Activated T-helper 1 cell treated with anti-CD3 and anti-CD28 coated beads, Interleukin-12 subunit alpha, Interleukin-12 subunit beta, Interleukin-2, Interleukin-4 antibody, amounts not matched to agents 30 ng/mL and 10 ng/mL and 1 ng/mL, durations not matched to agents 14 hours and 24 hours and 36 hours (primary cell): Measurements from ENCODE around the gene SLC12A9. TPM values are rescaled to one million over a fixed set of nuclear protein-coding genes. Genes with fewer than 3 reads are reported as not detected.
A peak's percentile ranks its signal among the peaks of the same experiment; 100 is the strongest.
"Not testable (repeated sequence)": the region's sequence is repeated elsewhere in the genome, so short reads cannot be mapped to it uniquely, and the experiment has no call there.

Source experiments
- DNase-seq: peaks from one replicate; pipeline ENCODE4 v3.0.0; 2021; ENCODE audit warnings: low spot score
- H3K27ac Mint-ChIP-seq: one replicate; pipeline ENCODE4 v1.8.0; 2021; ENCODE audit warnings: mild to moderate bottlenecking, mixed read lengths
- H3K27me3 Mint-ChIP-seq: one replicate; pipeline ENCODE4 v1.8.0; 2022; ENCODE audit warnings: mild to moderate bottlenecking, moderate library complexity, mixed read lengths; ENCODE audit not compliant: insufficient read depth
- H3K36me3 Mint-ChIP-seq: one replicate; pipeline ENCODE4 v1.8.0; 2021; ENCODE audit warnings: low read depth, mixed read lengths
- H3K4me1 Mint-ChIP-seq: one replicate; pipeline ENCODE4 v1.8.0; 2021; ENCODE audit warnings: low read depth, mixed read lengths
- H3K4me3 Mint-ChIP-seq: one replicate; pipeline ENCODE4 v1.8.0; 2021; ENCODE audit warnings: mild to moderate bottlenecking, moderate library complexity, mixed read lengths
- H3K9me3 Mint-ChIP-seq: one replicate; pipeline ENCODE4 v1.8.0; 2021; ENCODE audit warnings: mixed read lengths
- intact Hi-C: fragments of 100-400 bp; cut with micrococcal nuclease; formaldehyde crosslinking; loops from one replicate; pipeline ENCODE4 v1.15.1; 2024
- total RNA-seq: library from RNA; stranded (reverse); gene quantifications from 2 replicates; pipeline ENCODE4 v1.2.3, GENCODE V29; 2022

The SLC12A9 gene, protein sequence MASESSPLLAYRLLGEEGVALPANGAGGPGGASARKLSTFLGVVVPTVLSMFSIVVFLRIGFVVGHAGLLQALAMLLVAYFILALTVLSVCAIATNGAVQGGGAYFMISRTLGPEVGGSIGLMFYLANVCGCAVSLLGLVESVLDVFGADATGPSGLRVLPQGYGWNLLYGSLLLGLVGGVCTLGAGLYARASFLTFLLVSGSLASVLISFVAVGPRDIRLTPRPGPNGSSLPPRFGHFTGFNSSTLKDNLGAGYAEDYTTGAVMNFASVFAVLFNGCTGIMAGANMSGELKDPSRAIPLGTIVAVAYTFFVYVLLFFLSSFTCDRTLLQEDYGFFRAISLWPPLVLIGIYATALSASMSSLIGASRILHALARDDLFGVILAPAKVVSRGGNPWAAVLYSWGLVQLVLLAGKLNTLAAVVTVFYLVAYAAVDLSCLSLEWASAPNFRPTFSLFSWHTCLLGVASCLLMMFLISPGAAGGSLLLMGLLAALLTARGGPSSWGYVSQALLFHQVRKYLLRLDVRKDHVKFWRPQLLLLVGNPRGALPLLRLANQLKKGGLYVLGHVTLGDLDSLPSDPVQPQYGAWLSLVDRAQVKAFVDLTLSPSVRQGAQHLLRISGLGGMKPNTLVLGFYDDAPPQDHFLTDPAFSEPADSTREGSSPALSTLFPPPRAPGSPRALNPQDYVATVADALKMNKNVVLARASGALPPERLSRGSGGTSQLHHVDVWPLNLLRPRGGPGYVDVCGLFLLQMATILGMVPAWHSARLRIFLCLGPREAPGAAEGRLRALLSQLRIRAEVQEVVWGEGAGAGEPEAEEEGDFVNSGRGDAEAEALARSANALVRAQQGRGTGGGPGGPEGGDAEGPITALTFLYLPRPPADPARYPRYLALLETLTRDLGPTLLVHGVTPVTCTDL
- 46.0 and 47.9 TPM in 2 replicates for total RNA-seq

DNA sequence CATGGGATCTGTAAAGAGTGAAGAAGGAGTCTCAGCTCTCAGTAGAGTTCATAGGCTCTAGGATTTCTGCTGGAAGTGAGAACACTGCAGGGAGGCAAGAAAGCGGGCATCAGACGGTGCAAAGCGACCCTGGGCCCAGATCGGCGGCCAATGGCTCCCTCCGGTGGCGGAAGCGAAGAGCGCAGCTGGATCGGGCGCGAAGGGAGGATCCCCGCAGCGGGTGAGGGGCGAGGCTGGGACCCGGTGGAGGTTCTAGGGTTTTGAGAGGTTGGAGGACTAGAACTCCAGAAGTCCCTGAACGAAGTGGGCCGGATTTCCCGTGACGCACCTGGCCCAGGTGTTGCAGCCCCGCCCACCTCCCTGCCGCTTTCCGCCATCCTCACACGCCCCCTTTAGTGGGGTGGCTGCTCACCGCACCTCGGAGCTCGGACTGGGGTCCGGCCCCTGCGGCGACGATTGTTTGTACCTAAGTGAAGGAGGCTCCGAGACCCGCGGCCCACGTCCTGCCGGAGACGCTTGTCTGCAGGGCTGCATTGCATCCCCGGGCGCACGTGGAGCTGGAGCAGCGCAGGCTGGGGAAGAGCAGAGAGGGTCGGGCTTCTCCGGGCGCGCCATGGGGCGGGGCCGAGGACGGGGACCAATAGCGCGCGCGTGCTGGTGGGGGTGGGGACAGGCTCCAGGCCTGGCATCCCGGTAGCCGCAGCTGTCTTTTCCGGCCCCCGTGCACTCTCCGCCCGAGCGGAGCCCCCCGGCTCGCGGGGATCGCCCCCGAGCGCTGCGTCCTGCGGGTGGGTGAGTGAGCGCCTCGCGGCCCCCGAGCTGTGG lies at the start of gene SLC12A9:
TSS of gene SLC12A9 (plus strand) at position 666 of the 825 bp plus-strand sequence. CDS start 1,485 bp downstream, outside the sequence.
- intact Hi-C loops = loop anchor here (1.0 to 5.0 kb wide), 16 partner anchors 15 to 373 kb away; partner anchors contain the start of genes FBXO24, GIGYF1, GNB2 and LRCH4
- peak; percentile 86 for DNase-seq
- Mint-ChIP-seq H3K36me3 (peaks cover 9% of the 10 kb centered on the region), H3K4me3 (peak within 1 kb of the TSS; percentile 93), H3K4me1 (peaks cover 8% of the 10 kb centered on the region), H3K9me3 (no peaks in the 10 kb centered on the region), H3K27ac (peak within 1 kb of the TSS; percentile 79), H3K27me3 (peaks cover 5% of the 10 kb centered on the region)

GRCh38 chr7:100802951-100803350 lies 49.6 kb upstream of the SLC12A9 start:
- Mint-ChIP-seq H3K27me3 (peaks cover 10% of the 10 kb centered on the region), H3K9me3 (no peaks in the 10 kb centered on the region), H3K4me1 (peaks cover 10% of the 10 kb centered on the region), H3K4me3 (no peak overlapping the region), H3K36me3 (no peaks in the 10 kb centered on the region), H3K27ac (no peak overlapping the region)
- intact Hi-C loops = loop anchor here (1.0 to 2.0 kb wide), 2 partner anchors 49 to 256 kb away; partner anchors contain the start of gene SLC12A9
- no peak for DNase-seq

DNA sequence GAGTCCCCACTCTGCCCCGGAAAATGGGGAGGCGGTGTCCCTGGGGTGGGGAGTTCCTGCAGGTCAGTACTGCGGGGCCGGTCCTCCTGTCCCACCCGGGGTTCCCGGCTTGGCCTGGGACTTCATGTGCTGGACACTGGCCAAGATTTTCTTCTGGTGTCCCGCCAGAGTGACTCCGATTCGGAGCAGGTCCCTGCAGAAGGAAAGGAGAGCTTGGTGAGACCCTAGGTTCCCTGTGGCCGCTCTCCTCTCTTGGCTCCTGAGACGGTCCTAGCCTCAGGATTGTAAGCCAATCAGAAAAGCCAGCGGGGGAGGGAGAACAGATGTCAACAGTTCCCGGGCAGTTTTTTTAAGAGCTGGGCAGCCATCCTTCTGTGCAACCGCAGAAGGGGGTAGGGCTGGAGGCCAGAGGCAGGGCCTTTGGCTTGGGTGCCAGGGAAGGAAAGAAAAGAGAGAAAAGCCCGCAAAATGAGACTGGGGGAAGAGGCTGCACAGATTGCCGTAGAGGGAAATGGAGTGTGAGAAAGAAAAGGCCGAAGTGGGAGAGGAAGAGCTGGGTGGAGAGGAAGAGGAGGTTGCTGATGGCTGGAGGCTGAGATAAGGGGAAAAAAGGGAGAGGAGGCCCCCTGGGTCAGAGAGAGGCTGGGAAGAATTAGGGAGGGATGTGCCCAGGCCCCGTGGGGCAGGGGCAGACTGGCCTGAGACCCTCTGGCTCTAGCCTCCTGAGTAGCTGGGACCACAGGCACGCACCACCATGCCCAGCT lies 48.9 kb upstream of the SLC12A9 start:
- H3K4me1 Mint-ChIP-seq = peaks cover 10% of the 10 kb centered on the region
- H3K27me3 Mint-ChIP-seq = peaks cover 12% of the 10 kb centered on the region
- H3K27ac Mint-ChIP-seq = peak overlapping the region; percentile 71
- H3K4me3 Mint-ChIP-seq = no peak overlapping the region
- no peaks in the 10 kb centered on the region for H3K36me3 Mint-ChIP-seq
- peak; percentile 42 for DNase-seq
- intact Hi-C loops = loop anchor here (1.0 to 2.0 kb wide), 2 partner anchors 49 to 255 kb away; partner anchors contain the start of gene SLC12A9
- no peaks in the 10 kb centered on the region for H3K9me3 Mint-ChIP-seq

- H3K4me3 Mint-ChIP-seq = no peak overlapping the region
- intact Hi-C loops = loop anchor here (5.0 kb wide), 1 partner anchor 162 kb away; the partner anchor contains the start of gene MUC12
- H3K27ac Mint-ChIP-seq = no peak overlapping the region
- no peaks in the 10 kb centered on the region for H3K9me3 Mint-ChIP-seq
- H3K27me3 Mint-ChIP-seq = peaks cover 13% of the 10 kb centered on the region
- H3K4me1 Mint-ChIP-seq = peaks cover 10% of the 10 kb centered on the region
- H3K36me3 Mint-ChIP-seq = no peaks in the 10 kb centered on the region
- DNase-seq = no peak
Measured at GRCh38 chr7:100804681-100805431, 47.7 kb upstream of the SLC12A9 start.

- H3K27me3 Mint-ChIP-seq = peaks cover 10% of the 10 kb centered on the region
- DNase-seq = no peak
- H3K27ac Mint-ChIP-seq = no peak overlapping the region
- no peak overlapping the region for H3K4me3 Mint-ChIP-seq
- intact Hi-C loops = loop anchor here (5.0 kb wide), 1 partner anchor 161 kb away; the partner anchor contains the start of gene MUC12
- no peaks in the 10 kb centered on the region for H3K36me3 Mint-ChIP-seq
- H3K9me3 Mint-ChIP-seq = no peaks in the 10 kb centered on the region
- peaks cover 10% of the 10 kb centered on the region for H3K4me1 Mint-ChIP-seq
Measured at GRCh38 chr7:100806276-100806675, 46.2 kb upstream of the SLC12A9 start.

- not testable (repeated sequence) for H3K27me3 Mint-ChIP-seq, H3K4me3 Mint-ChIP-seq, H3K36me3 Mint-ChIP-seq, H3K27ac Mint-ChIP-seq, DNase-seq, H3K9me3 Mint-ChIP-seq
- peaks cover 10% of the 10 kb centered on the region for H3K4me1 Mint-ChIP-seq
- intact Hi-C loops = loop anchor here (5.0 kb wide), 1 partner anchor 160 kb away; the partner anchor contains the start of gene MUC12
Measured at GRCh38 chr7:100806883-100807282, 45.6 kb upstream of the SLC12A9 start.

DNA sequence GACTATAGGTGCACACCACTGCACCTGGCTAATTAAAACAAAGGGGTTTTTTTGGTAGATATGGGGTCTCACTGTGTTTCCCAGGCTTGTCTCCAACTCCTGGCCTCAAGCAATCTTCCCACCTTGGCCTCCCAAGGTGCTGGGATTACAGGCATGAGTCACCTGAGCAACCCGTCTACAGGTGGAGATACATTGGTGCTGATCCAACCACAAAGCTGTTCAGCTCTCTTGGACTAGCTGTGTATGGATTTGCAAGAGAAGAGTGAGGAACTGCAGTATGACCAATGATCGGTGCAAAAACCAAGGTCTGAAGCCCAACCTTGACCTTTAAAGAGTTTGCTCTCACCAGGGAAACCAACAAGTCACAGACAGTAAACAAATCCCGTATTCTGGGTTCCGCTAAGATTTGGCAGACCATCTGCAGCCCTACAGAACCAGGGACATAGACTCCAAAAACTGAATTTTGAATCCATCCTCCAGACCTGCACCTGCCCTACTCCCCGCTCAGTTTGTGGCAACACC lies 44.1 kb upstream of the SLC12A9 start:
- peaks cover 7% of the 10 kb centered on the region for H3K27me3 Mint-ChIP-seq
- no peak overlapping the region for H3K4me3 Mint-ChIP-seq
- intact Hi-C loops = loop anchor here (5.0 kb wide), 1 partner anchor 159 kb away; the partner anchor contains the start of gene MUC12
- no peaks in the 10 kb centered on the region for H3K9me3 Mint-ChIP-seq
- DNase-seq = no peak
- H3K4me1 Mint-ChIP-seq = peaks cover 5% of the 10 kb centered on the region
- no peaks in the 10 kb centered on the region for H3K36me3 Mint-ChIP-seq
- no peak overlapping the region for H3K27ac Mint-ChIP-seq

DNA sequence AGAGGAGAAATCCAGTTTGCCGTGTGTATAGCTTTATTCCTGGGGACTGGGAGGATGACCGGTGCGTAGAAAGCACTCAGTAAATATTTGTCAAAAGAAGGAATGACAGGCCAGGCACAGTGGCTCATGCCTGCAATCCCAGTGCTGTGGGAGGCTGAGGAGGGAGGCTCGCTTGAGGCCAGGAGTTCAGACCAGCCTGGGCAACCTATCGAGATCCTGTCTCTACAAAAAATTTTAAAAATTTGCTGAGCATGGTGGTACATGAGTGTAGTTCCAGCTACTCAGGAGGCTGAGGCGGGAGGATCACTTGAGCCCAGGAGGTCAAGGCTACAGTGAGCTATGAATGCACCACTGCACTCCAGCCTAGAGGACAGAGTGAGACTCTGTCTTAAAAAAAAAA lies 41.0 kb upstream of the SLC12A9 start:
- no peaks in the 10 kb centered on the region for H3K4me1 Mint-ChIP-seq
- no peak for DNase-seq
- no peak overlapping the region for H3K4me3 Mint-ChIP-seq
- H3K36me3 Mint-ChIP-seq = no peaks in the 10 kb centered on the region
- H3K9me3 Mint-ChIP-seq = no peaks in the 10 kb centered on the region
- H3K27me3 Mint-ChIP-seq = peaks cover 3% of the 10 kb centered on the region
- intact Hi-C loops = no loop called here
- no peak overlapping the region for H3K27ac Mint-ChIP-seq

DNA sequence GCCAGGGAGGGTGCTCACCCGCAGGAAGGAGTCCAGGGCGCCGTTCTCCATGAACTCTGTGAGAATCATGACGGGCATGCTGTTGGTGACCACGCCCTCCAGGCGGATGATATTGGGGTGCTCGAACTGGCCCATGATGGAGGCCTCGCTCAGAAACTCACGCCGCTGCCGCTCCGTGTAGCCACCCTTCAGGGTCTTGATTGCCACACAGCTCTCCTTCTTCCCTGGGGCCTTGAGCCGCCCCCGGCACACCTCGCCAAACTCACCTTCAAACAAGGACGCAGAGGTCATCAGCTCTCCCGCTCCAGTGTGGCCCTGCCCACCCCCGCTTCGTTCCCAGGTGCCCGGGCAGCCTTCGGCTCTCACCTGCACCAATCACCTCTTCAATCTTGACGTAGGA lies 39.8 kb upstream of the SLC12A9 start:
- intact Hi-C loops = no loop called here
- no peak for DNase-seq

DNA sequence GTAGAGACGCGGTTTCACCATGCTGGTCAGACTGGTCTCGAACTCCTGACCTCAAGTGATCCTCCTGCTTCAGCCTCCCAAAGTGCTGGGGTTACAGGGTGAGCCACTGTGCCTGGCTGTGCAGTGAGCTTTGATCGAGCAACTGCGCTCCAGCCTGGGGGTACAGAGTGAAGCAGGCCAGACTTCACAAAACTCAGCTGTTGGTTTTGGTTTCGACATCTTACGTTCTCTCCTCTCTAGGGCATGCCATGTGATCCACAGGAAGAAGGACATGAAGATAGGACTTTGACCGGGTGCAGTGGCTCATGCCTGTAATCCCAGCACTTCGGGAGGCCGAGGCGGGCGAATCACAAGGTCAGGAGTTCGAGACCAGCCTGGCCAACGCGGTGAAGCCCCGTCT lies 36.0 kb upstream of the SLC12A9 start:
- H3K27me3 Mint-ChIP-seq, intact Hi-C loops, H3K4me1 Mint-ChIP-seq, H3K27ac Mint-ChIP-seq, H3K36me3 Mint-ChIP-seq, H3K9me3 Mint-ChIP-seq, H3K4me3 Mint-ChIP-seq, DNase-seq: not testable (repeated sequence)

More for the DNA sequence above, 39.8 kb upstream of the SLC12A9 start:
- Mint-ChIP-seq H3K9me3 (no peaks in the 10 kb centered on the region), H3K4me1 (no peaks in the 10 kb centered on the region), H3K4me3 (no peak overlapping the region), H3K27me3 (peaks cover 3% of the 10 kb centered on the region), H3K36me3 (no peaks in the 10 kb centered on the region), H3K27ac (no peak overlapping the region)

GRCh38 chr7:100817097-100817496 lies 35.4 kb upstream of the SLC12A9 start:
- no peaks in the 10 kb centered on the region for H3K9me3 Mint-ChIP-seq
- H3K27me3 Mint-ChIP-seq = no peaks in the 10 kb centered on the region
- H3K36me3 Mint-ChIP-seq = no peaks in the 10 kb centered on the region
- no peaks in the 10 kb centered on the region for H3K4me1 Mint-ChIP-seq
- H3K4me3 Mint-ChIP-seq = no peak overlapping the region
- intact Hi-C loops = no loop called here
- DNase-seq = no peak
- H3K27ac Mint-ChIP-seq = no peak overlapping the region
